Fibroblast of mammary gland (primary cell): Measurements from ENCODE around the gene PLXNA4.

Source experiments
- DNase-seq: peaks from one replicate; pipeline ENCODE4 v3.0.0-alpha.2; 2010; ENCODE audit warnings: low read depth
- H3K4me3 ChIP-seq: 2 replicates; pipeline ENCODE4 v1.5.1; 2011; ENCODE audit warnings: low read depth, mild to moderate bottlenecking, low read length, moderate library complexity; ENCODE audit not compliant: control insufficient read depth
- CTCF ChIP-seq: conservative IDR thresholded peaks from 2 replicates; pipeline ENCODE4 v1.5.1; 2011; ENCODE audit warnings: low read depth, low read length, inconsistent platforms; ENCODE audit not compliant: control insufficient read depth, insufficient read depth

The PLXNA4 gene

DNA sequence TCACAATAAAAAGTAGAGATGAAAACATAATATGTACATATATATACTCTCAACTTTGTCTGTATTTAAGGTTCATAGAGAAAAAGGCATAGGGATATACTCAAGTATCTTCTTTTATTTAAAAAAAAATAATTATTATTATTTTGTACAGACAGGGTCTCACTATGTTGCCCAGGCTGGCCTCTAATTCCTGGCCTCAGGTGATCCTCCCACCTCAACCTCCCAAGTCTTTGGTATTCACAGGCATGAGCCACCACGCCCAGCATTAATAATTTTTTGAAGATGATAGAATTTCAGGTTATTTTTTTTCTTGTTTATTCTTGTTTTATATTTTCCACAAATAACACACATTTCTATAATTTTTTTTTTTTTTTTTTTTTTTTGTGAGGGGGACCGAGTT is 113.8 kb downstream of the PLXNA4 start:
- DNase-seq: no peak
- H3K4me3 ChIP-seq: no peak overlapping the region
- TF ChIP-seq CTCF: no peak

- no peak for DNase-seq
- TF ChIP-seq CTCF: no peak
Measured at GRCh38 chr7:132461032-132461592, 115.2 kb downstream of the PLXNA4 start.

DNA sequence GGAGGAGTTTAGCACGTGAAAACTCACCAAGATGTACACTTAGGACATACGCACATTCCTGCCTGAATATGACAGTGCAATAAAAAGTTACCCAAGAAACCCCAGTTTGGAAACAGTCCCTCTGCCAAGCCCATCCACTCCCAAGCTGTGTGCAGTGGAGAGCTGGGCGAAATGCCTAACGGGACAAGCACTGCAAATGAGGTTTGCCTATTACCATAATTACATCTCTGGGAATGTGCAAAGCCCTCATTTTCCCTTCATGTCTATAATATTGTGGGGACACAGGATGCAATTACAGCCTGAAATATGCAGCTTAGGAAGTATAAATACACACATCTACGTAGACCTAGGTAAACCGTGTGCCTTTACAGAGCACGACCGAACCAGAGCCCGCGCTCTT is 117.5 kb downstream of the PLXNA4 start:
- H3K4me3 ChIP-seq: no peak overlapping the region
- no peak for DNase-seq
- no peak for TF ChIP-seq CTCF

More at GRCh38 chr7:132461032-132461592, 115.2 kb downstream of the PLXNA4 start:
- no peak overlapping the region for H3K4me3 ChIP-seq

- TF ChIP-seq CTCF: no peak
- DNase-seq: no peak
- no peak overlapping the region for H3K4me3 ChIP-seq
Measured at GRCh38 chr7:132457658-132458057, 118.6 kb downstream of the PLXNA4 start.

GRCh38 chr7:132456418-132456817 is 119.9 kb downstream of the PLXNA4 start:
- DNase-seq: no peak
- no peak for TF ChIP-seq CTCF
- no peak overlapping the region for H3K4me3 ChIP-seq

DNA sequence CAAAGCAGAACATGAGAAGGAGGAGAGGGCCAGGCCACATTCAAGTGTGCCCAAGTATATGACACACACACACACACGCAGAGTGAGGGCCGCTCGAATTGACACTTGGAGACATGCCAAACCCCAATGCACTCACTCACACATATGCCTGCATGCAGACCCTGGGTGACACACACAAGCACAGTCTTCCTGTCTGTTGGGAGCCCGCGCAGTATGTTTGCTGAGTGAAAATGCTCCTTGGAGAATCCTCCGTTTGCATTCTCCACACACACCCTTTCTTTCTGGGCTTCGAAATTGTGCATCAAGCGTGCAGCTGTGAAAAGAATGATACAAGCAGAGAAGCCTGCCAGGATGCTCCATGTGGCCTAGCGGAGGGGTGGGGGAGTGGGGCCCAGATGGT is 120.9 kb downstream of the PLXNA4 start:
- TF ChIP-seq CTCF: no peak
- DNase-seq: no peak
- no peak overlapping the region for H3K4me3 ChIP-seq

DNA sequence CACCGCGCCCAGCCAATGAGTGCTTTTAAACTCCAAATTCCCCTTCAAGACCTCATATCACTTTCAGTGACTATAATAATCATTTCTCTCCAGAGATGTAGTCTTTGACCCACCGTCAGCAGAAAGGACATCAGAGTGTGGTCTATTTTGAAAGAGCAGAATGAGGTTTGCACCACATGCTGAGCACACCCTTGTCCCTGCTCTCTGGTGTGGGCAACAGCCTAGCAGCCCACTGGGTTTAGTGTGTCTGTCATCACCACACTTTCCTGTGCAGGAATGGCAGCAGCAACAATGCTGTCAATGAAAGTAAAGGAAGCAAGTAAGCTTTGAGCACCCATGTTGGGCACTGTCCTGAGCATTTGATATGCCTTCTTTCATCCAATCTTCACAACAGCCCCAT is 122.4 kb downstream of the PLXNA4 start:
- no peak overlapping the region for H3K4me3 ChIP-seq
- TF ChIP-seq CTCF: no peak
- DNase-seq: no peak
